Loucy (cell line): ENCODE data around the gene SFXN5.
A peak's percentile ranks its signal among the peaks of the same experiment; 100 is the strongest.

ENCODE experiments used
- H2AFZ ChIP-seq: fragments of 200-600 bp; sonication (generic); 2 replicates; pipeline ENCODE4 v1.6.0; 2016; ENCODE audit warnings: antibody characterized with exemption, mild to moderate bottlenecking, low read length, moderate library complexity
- H3F3A ChIP-seq: fragments of 200-600 bp; 2 replicates; pipeline ENCODE4 v1.6.0; 2016; ENCODE audit warnings: antibody characterized with exemption, low read depth, mild to moderate bottlenecking
- H3K27me3 ChIP-seq: fragments of 200-600 bp; sonication (generic); 2 replicates; pipeline ENCODE4 v1.6.1; 2014; ENCODE audit warnings: low read length, mild to moderate bottlenecking; ENCODE audit not compliant: insufficient read depth, poor library complexity, severe bottlenecking
- H3K36me3 ChIP-seq: fragments of 200-600 bp; sonication (generic); 2 replicates; pipeline ENCODE4 v1.6.1; 2016; ENCODE audit warnings: low read length; ENCODE audit not compliant: insufficient read depth
- H3K4me1 ChIP-seq: fragments of 200-600 bp; sonication (generic); 2 replicates; pipeline ENCODE4 v1.5.1; 2014; ENCODE audit warnings: low read length, mild to moderate bottlenecking; ENCODE audit not compliant: insufficient read depth, poor library complexity, severe bottlenecking
- H3K4me2 ChIP-seq: fragments of 200-600 bp; sonication (generic); 2 replicates; pipeline ENCODE4 v1.6.0; 2014; ENCODE audit warnings: antibody characterized with exemption, low read length, low read depth, mild to moderate bottlenecking; ENCODE audit not compliant: poor library complexity, severe bottlenecking
- H3K4me3 ChIP-seq: fragments of 200-600 bp; sonication (generic); 2 replicates; pipeline ENCODE4 v1.5.1; 2014; ENCODE audit warnings: low read length, mild to moderate bottlenecking, mixed read lengths; ENCODE audit not compliant: poor library complexity, severe bottlenecking
- H3K79me2 ChIP-seq: fragments of 200-600 bp; sonication (generic); 2 replicates; pipeline ENCODE4 v1.6.1; 2014; ENCODE audit warnings: low read length; ENCODE audit not compliant: insufficient read depth
- H3K9ac ChIP-seq: fragments of 200-600 bp; sonication (generic); 2 replicates; pipeline ENCODE4 v1.6.0; 2014; ENCODE audit warnings: mild to moderate bottlenecking, low read depth, low read length, moderate library complexity; ENCODE audit not compliant: poor library complexity, severe bottlenecking
- H3K9me2 ChIP-seq: fragments of 200-600 bp; sonication (generic); replicated peaks from 2 replicates; pipeline ENCODE4 v1.6.1; 2016; ENCODE audit warnings: low read depth, low read length, mixed read lengths
- H3K9me3 ChIP-seq: fragments of 200-600 bp; sonication (generic); 2 replicates; pipeline ENCODE4 v1.6.1; 2014; ENCODE audit warnings: mild to moderate bottlenecking, antibody characterized with exemption, low read length, low read depth; ENCODE audit not compliant: insufficient read depth
- H4K20me1 ChIP-seq: fragments of 200-600 bp; sonication (generic); 2 replicates; pipeline ENCODE4 v1.6.0; 2014; ENCODE audit warnings: antibody characterized with exemption, low read length, mild to moderate bottlenecking; ENCODE audit not compliant: insufficient read depth, poor library complexity, severe bottlenecking
- EZH2phosphoT487 ChIP-seq: fragments of 200-600 bp; IDR thresholded peaks from 2 replicates; pipeline ENCODE4 v1.6.1; 2018; ENCODE audit warnings: antibody characterized with exemption, mild to moderate bottlenecking, moderate library complexity, borderline replicate concordance
- TF ChIP-seq, protein P1 (sequence below): fragments of 200-600 bp; sonication (generic); conservative IDR thresholded peaks from 2 replicates; pipeline ENCODE4 v1.5.1; 2014; ENCODE audit warnings: mild to moderate bottlenecking, antibody characterized with exemption, low read length

The SFXN5 gene

DNA sequence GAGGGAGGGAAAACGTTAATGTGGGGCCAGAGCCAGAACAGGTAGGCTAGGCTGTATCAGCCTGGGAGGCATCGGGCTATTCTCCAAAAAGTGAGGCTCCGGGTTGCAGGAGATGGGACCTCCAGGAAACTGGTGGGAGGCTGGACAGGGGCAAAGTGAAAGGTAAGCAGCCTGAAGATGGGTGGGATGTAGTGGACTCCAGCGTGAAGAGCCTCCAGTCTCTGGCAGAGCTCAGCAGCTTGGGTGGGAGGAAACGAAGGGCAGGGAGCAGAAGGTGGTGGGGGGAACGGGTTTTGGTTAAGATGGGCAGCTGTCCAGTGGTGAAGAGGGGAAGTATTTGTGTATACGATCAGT lies 157.3 kb downstream of the SFXN5 start:
- Histone ChIP-seq H3K4me3 (no peak overlapping the region), H3K9me3 (no peaks in the 10 kb centered on the region), H3K79me2 (no peaks in the 10 kb centered on the region), H3F3A (no peaks in the 10 kb centered on the region), H3K4me1 (no peaks in the 10 kb centered on the region), H3K9me2 (no peaks in the 10 kb centered on the region), H3K27me3 (no peaks in the 10 kb centered on the region), H3K9ac (no peak overlapping the region), H2AFZ (no peak overlapping the region), H3K4me2 (no peak overlapping the region), H3K36me3 (no peaks in the 10 kb centered on the region), H4K20me1 (no peaks in the 10 kb centered on the region)
- TF ChIP-seq, protein P1, sequence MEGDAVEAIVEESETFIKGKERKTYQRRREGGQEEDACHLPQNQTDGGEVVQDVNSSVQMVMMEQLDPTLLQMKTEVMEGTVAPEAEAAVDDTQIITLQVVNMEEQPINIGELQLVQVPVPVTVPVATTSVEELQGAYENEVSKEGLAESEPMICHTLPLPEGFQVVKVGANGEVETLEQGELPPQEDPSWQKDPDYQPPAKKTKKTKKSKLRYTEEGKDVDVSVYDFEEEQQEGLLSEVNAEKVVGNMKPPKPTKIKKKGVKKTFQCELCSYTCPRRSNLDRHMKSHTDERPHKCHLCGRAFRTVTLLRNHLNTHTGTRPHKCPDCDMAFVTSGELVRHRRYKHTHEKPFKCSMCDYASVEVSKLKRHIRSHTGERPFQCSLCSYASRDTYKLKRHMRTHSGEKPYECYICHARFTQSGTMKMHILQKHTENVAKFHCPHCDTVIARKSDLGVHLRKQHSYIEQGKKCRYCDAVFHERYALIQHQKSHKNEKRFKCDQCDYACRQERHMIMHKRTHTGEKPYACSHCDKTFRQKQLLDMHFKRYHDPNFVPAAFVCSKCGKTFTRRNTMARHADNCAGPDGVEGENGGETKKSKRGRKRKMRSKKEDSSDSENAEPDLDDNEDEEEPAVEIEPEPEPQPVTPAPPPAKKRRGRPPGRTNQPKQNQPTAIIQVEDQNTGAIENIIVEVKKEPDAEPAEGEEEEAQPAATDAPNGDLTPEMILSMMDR, result no peak
- no peak for TF ChIP-seq EZH2phosphoT487

DNA sequence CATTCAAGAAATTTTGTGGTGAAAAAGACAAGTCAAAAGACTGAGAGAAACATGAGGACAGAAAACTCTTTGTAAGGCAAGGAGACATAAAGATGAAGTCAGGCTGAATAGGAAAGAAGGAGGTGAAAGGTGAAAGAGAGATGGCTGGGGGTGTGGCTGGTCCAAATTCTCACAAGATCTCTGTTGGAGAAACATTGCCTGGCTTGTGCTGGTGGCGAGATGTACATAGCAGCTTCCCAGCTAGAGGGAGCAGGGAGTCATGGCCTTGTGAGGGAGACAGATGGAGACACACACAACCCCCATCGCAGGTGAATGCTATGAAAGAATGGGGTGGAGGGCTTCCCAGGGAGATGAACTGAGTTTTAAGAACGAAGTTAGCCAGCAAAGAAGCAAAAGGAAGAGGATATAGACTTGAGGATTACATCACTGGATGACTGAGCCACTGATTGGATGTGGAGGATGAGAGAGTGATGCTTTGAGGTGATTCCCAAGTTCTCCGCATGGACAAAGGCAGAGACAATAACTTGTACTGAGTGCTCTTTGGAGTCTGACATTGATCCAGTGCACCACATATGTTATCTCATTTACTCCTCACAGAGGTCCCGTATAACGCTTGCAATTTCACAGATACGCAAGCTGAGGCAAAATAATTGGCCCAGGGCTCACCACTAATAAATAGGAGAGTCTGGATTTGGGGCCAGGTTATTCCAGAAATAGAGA lies 157.9 kb downstream of the SFXN5 start:
- Histone ChIP-seq H3K27me3 (no peaks in the 10 kb centered on the region), H4K20me1 (no peaks in the 10 kb centered on the region)

DNA sequence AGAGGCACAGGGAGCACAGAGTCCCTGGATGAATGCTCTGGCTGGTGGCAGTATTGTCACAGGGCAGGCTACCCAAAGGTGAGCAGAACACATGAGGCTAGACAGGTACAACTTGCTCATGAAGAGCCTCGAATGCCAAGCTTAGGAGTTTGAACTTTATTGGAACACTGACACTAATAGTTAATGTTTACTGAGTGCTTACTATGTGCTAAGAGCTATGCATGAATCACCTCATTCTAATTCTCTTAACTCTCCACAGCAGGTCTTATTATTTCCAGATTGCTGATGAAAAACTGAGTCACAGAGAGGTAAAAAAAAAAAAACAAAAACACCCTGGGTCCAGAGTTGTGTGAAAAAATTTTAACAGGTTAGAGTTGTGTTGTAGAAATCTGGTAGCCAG lies 160.3 kb downstream of the SFXN5 start:
- Histone ChIP-seq H3K36me3 (no peaks in the 10 kb centered on the region), H2AFZ (no peak overlapping the region), H3K4me2 (no peak overlapping the region), H3K79me2 (no peaks in the 10 kb centered on the region), H3K4me3 (no peak overlapping the region), H4K20me1 (no peaks in the 10 kb centered on the region), H3K4me1 (no peaks in the 10 kb centered on the region), H3K9ac (no peak overlapping the region), H3K9me3 (no peaks in the 10 kb centered on the region), H3K9me2 (no peaks in the 10 kb centered on the region), H3F3A (no peaks in the 10 kb centered on the region), H3K27me3 (no peaks in the 10 kb centered on the region)
- TF ChIP-seq EZH2phosphoT487, result no peak
- TF ChIP-seq, protein P1, result no peak

More for the DNA sequence above, 157.9 kb downstream of the SFXN5 start:
- no peaks in the 10 kb centered on the region for H3F3A ChIP-seq
- no peaks in the 10 kb centered on the region for H3K9me3 ChIP-seq
- H3K79me2 ChIP-seq, result no peaks in the 10 kb centered on the region
- no peaks in the 10 kb centered on the region for H3K36me3 ChIP-seq
- peak overlapping the region; percentile 49; the same call in 1 of the 2 replicates for H2AFZ ChIP-seq
- no peak overlapping the region for H3K4me2 ChIP-seq
- TF ChIP-seq, protein P1, result no peak
- no peak for TF ChIP-seq EZH2phosphoT487
- no peak overlapping the region for H3K9ac ChIP-seq
- no peaks in the 10 kb centered on the region for H3K9me2 ChIP-seq
- H3K4me3 ChIP-seq, result no peak overlapping the region
- no peaks in the 10 kb centered on the region for H3K4me1 ChIP-seq
